Right lobe of liver (tissue), 4 donors: ENCODE results near the gene DOCK2.

Experiments used
- CTCF ChIP-seq, 4 donors: fragments of 200-600 bp in 3 of 4; fragments of 450-650 bp in 1 of 4; IDR thresholded peaks; one replicate each; pipeline versions ENCODE4 v1.5.1 to v1.8.0; 2016 to 2022; ENCODE audit warnings: antibody characterized with exemption in 4 of 4, mild to moderate bottlenecking in 2 of 4
- POLR2A ChIP-seq: fragments of 450-650 bp; IDR thresholded peaks from one replicate; pipeline ENCODE4 v1.6.1; 2017; ENCODE audit warnings: antibody characterized with exemption, mild to moderate bottlenecking
- donor health status: DM: no; HTN: no; CAD: no.
- donor health status: DM: no; HTN: no; CAD: no.
- donor health status: DM: no; HTN: yes; CAD: no.

- TF ChIP-seq CTCF (IDR thresholded peaks at IDR 0.05) (no peak), POLR2A (no peak)
Observed at GRCh38 chr5:170121321-170121720, 484.2 kb downstream of the DOCK2 start.
